ENCODE measurements around the gene MEIOSIN. TPM values are rescaled to one million over a fixed set of nuclear protein-coding genes. Genes with fewer than 3 reads are reported as not detected.

The MEIOSIN gene
- total RNA-seq, 2 donors from 2014 or later, result not detected

DNA sequence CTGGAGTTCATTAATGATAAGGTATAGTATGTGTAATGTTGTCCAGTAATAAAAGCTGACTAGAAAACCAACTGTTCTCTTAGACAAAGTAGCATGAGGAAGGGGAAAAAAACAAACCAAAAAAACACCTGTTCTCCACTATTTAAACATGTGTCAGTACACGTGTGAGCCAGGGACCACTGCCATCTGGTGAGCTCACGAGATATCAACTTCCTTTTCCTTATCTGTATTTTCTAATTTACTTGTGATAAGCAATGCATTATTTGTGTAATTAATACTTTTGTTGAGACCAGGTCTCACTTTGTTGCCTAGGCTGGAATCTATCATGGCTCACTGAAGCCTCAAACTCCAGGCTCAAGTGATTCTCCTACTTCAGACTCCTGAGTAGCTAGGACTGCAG, 40.1 kb downstream of the MEIOSIN start:
- intact Hi-C loops (cut with DNase I), result no loop called here
- no peak for DNase-seq (ENCODE audit: low spot score)

DNA sequence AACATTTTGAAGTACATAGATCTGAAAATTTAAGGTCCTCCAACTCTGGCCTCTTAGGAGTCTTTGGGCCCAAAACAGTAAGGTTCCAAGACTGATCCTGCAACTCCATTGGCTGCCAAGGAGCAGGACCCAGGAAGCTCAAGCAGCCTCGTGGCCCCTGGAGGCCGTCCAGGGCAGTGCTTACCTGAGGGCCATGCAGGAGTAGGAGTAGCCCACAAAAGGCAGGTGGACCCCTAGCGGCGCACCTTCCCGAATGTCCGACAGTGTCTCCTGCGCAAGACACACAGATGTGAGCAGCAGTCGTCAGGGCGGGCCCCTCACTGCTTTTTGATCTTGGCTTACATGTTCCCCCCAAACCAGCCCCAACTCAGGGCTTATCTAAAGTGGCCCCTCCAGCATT, 41.5 kb downstream of the MEIOSIN start:
- intact Hi-C loops (cut with DNase I), result no loop called here

DNA sequence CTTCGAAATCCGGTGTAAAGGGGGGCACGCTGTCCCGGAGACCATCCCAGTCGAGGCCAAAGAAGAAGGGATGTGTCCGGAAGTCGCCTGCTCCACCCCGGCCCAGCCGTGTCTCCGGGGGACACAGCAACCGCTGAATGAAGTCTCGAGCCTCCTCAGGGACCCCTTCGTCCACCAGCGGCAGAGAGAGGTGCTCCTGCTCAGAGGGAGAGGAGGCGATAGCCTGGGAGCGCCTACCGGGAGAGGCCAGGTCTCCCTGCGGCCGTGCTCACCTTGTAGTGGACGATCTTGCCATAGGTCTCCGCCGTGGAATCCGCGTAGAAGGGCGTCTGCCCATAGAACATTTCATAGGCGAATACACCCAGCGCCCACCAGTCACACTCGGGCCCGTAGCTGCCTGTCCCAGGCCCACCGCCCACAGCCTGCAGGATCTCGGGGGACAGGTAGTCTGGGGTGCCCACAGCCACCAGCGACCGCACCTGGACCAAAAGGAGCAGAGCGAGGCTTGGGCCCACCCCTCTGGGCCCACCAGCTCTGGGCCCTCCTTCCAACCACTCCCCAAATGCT, 44.2 kb downstream of the MEIOSIN start:
- no peak for DNase-seq (ENCODE audit: low spot score)

More for the DNA sequence above, 41.5 kb downstream of the MEIOSIN start:
- no peak for DNase-seq (ENCODE audit: low spot score)

DNA sequence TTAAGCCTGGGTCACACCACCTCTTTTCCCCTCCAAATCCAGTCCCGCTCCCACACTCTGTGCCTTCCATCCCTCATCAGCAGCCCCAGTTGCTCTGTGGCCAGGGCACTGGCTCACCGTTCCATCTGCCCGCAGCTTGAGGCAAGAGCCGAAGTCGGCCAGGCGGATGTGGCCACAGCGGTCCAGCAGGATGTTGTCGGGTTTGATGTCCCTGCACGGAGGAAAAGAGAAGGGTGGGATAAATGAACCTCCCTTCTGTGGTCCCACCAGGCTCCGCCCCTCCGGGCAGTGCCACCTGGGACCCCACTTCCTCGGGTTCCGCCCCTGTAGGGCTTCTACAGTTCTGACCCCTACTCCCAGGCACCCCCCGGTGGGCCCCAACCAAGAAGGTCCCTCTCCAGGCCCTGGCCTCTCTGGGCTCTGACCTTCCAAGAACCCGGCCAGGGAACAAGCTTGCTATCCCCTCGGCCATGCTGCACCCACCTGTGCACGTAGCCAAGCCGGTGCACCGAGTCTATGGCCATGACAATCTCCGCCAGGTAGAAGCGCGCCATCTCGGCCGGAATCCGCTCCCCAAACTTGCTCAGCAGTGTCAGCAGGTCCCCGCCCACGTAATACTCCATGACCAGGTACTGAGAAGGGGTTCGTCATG, 44.9 kb downstream of the MEIOSIN start:
- DNase-seq (ENCODE audit: low spot score), result no peak
- intact Hi-C loops (cut with DNase I), result no loop called here

More for the DNA sequence above, 44.2 kb downstream of the MEIOSIN start:
- intact Hi-C loops (cut with DNase I), result no loop called here

DNA sequence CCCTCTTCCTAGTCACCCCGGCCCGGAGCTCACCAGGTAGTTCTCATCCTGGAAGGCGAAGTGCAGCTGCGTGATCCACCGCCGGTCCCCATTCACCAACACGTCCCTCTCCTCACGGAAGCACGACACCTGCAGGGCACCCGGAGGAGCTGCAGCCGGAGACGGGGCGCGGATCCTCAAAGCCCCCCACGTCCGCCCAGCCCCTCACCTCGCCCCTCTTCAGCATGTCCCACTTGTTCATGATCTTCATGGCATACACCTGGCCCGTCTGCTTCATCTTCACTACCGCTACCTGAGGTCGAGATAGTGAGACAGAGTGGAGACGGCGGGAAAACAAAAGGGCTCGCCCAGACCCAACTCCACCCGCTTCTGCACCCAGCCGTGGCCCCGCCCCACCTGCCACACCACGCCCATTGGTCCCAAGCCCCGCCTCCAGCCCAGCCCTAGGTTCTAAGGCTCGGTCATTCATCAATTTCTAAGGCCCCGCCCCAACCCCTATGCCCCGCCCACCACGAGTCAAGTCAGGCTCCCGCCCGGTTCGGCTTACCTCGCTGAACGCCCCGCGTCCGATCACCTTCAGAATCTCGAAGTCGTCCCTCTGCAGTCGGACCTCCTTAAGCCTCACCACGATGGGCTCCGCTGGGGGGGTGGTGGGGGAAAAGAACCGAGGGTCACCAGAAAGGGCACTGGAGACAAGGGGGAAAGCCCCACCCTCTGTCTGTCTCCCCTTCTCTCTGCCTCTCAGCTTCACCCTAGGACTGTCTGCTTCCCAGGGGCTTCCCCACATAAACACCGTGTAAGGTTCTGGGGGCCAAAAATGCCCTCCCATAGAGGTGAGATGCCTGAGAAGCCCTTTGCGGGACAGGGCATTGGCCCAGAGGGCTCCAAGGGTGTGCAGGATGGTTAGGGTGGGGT, 46.2 kb downstream of the MEIOSIN start:
- peak; percentile 96 for DNase-seq (ENCODE audit: low spot score)
- intact Hi-C loops (cut with DNase I), result no loop called here

DNA sequence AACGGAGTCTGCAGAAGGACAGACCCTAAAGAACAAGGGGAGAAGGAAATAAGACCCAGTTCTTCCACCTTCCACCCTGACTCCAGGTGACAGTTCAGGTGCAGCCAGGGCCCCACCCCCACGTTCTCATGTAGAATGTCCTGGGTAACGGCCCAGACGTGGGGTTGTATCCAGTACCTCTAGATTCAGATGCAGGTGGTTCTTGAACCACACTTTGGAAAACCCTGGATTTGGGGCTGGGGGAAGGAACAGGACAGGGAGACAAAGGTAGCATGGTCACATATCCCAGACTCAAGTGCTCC, 46.9 kb downstream of the MEIOSIN start:
- intact Hi-C loops (cut with DNase I), result no loop called here
- DNase-seq (ENCODE audit: low spot score), result no peak

DNA sequence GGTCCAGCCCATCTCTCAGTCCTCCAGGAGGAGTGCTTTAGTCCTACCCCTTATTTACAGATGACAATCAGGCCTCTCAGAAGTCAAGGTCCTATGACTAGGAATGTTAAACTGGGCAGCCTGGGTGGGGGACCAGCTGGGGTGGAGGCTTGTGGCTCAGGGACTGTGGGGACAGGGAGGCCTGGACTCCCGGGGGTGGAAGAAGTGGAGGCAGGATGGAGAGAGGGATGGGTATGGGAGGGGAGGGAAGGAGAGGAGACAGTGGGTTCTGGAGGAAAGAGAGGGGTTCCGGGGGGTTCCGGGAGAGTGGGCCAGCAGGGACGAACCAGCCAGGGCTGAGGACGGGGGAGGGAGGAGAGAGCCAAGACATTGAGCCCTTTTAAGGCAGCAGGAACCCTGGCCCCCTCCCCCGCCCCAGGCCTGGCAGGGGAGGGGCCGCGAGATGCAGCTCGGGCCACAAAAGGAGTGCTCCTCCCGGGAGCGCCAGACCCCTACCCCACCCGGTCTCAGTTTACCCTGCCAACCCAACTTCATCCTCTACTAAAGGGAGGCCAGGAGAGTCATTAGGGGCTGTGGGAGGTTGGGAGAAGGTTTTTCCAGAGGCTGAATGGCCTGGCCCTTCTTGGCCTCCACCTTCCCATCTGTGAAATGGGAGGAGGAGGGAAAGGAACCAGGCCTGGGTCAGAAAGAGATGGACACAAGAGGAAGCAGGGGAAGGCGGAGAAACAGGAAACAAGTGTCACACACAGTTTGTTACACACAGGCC, 47.4 kb downstream of the MEIOSIN start:
- no peak for DNase-seq (ENCODE audit: low spot score)
- intact Hi-C loops (cut with DNase I), result no loop called here

DNA sequence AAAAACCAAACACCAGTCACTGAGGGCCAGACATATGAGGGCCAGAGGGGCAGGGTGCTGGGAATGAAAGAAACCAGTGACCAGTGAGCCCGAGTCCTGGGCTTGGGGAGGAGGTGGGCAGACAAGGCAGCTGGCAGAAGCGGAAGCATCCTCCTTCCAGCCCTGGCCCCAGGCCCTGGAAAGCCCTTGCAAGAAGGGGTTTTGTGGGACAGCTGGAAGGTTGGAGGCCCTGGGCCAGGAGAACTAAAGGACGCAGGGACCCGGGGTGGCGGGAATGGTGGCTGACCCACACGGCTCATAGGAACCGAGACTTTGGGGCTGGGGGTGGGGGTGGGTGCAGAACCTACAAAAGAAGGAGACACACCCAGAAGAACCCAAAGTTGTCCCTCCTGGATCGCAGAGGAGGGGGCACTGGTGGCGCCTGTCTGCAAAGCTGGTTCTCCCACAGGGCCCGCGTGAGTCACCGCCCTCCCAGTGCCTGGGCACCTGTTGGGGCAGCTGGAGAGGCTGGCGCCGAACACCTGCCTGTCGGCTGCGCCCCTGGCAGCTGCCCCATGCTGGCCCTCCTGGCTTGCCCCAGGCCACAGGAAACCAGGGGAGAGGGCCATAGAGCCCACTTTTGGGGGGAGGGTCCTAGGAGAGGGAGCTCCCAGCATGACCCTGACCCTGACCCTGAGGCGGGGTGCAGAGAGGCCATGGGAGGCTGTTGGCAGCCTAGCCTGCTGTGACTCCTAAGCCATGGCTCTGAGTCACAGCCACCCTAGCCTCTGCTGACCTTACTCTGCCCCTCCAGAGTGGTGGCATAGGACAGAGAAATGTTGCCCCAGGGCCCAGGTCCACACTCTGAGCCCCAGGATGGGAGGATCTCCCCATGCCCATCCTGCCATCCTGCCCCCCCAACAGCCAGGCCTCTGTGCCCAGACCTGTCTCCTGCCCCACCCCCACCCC, 48.2 kb downstream of the MEIOSIN start:
- no peak for DNase-seq (ENCODE audit: low spot score)
- intact Hi-C loops (cut with DNase I), result no loop called here

DNA sequence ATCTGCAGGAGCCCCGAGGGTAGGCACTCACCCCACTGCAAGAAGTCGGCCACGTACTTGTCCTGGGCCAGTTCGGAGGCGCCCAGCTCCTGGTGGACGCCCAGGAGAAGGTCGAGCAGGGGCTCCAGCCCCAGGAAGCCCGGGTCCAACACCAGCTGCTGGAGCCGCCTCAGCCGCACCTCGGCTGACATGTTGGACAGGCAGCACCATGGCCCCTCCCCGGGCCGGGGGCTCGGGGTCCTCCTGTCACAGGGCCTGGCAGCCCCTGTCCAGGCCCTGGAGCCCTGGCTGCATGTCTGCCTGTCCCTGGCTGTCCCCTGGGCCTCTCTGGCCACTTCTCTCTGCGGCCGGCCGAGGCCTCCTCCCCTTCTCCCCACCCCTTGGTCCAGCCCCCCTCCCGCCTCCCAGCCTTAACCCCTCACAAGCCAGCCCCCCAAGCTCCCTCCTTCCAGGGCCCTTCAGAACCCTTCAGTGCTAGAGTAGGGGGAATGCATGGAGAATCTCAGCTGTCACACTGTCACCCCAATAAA, 49.0 kb downstream of the MEIOSIN start, which contains the start of gene DMPK:
DMPK (minus strand) TSS at position 329 of the 530 bp plus-strand sequence; CDS start at position 191, 138 bp downstream.
- DNase-seq (ENCODE audit: low spot score), result no peak
- intact Hi-C loops (cut with DNase I), result no loop called here

DNA sequence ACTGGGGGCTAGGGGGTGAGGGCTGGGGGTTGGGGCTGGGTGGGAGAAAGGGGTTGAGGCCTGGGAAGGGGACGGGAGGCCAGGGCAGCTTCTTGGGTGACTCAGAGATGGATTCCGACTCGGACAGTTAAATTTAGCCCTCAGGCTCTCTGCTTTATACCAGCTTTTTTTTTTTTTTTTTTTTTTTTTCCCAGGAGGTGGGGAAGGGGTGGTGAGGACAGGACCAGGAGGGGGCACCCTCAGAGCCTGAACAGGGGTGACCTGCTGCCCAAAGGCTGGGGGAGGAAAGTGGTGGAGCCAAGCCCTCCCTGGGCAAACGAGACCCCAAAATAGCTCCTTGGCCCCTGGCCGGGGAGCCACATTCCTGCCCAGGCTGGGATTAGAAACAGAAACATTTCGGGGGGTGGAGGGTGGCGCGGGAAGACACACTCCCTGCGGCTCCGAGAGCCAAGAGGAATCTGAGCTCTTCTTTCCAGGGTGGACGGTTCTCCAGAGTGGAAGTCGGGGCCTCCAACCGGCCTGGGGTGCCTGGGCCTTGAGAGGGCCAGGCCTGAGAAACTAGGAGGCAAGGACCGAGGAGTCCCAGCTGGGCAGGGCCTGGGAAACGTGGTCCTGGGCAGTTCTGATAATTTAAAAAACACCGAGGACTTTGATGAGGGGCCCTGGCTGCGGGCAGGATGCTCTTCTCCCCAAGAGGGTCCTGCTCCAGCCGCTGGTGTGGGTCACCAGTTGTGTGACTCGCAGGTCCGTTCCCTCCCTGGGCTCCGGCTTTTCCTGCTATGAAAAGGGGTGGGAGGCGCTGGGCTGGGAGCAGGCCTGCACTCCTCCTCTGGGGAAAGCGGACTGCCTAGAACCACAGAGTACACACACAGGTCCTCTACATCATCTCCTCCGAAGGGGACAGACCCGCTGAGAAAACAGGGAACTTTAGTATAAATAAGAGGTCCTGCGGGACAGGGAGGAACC, 49.9 kb downstream of the MEIOSIN start:
- intact Hi-C loops (cut with DNase I), result no loop called here
- DNase-seq (ENCODE audit: low spot score), result peak; percentile 90

DNA sequence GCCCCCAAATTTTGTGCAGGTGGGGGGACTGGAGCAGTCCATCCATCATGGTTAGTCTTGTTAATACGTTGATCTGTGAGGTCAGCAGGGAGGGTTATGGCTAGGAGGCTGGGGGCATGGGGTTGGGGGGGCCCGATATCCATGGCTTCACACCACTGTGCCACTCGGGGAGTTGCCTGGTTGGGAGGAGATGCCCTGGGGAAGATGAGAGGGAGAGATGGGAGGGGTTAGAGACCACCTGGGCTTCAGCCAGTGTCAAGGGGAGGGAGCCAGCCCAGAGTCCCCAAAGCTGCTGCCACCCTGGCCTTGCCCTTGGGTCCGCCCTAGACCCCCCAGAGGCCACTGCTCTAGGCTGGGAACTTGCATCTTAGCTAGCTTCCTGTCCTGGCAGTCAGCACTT, 50.9 kb downstream of the MEIOSIN start:
- intact Hi-C loops (cut with DNase I), result no loop called here
- no peak for DNase-seq (ENCODE audit: low spot score)

DNA sequence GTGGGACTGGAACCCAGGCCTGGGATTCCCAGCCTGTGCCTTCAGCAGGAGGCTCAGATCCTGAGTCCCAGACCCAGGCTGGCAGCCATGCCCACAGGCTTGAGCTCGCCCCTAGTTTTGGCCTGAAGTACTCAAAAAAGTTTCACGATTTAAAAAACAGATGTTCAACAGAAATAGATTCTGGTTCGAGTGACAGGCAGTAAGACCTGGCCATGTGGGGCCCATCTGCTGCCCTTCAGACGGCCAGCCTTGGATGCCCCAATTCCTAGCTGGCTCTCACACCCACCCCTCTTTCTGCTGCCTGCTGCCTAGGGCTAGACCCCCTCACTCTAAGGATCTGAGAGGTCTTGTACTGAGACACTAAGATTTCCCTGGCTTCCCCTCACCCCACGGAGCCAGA, 51.9 kb downstream of the MEIOSIN start:
- DNase-seq (ENCODE audit: low spot score), result no peak
- intact Hi-C loops (cut with DNase I), result no loop called here

DNA sequence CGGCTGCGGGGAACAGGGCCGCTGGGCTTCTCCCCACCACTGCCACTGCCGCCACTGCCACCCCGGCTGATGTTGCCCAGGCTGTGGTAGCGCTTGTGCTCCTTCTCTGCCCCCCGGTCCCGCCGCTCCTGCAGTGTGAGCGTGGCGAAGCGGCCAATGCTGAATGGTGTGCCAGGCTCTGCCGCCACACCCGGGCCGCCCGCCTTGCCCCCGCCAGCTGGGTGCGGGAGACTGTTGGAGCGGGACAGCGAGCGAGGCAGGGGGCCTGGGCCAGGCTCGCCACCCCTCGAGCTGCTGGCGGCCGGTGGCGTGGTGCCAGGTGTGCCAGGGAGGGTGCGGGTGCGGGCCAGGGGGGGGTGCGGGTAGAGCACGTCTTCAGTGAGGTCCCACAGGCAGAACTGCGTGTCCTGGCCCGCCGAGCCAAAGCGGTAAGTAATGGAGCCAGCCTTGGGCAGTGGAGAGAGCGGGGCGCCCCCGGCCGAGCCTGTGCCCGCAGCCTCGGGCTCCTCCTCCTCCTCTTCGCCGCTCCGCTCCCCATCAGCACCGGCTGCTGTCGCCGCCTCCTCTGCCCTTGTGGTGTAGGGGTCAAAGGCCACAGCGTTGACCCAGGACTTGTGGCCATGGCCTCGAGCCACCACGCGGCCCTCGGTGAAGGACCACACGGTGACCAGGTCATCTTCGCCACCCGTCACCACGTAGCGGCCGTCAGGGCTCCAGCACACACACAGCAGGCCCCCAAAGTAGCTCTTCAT, 52.7 kb downstream of the MEIOSIN start:
- intact Hi-C loops (cut with DNase I), result no loop called here
- no peak for DNase-seq (ENCODE audit: low spot score)

DNA sequence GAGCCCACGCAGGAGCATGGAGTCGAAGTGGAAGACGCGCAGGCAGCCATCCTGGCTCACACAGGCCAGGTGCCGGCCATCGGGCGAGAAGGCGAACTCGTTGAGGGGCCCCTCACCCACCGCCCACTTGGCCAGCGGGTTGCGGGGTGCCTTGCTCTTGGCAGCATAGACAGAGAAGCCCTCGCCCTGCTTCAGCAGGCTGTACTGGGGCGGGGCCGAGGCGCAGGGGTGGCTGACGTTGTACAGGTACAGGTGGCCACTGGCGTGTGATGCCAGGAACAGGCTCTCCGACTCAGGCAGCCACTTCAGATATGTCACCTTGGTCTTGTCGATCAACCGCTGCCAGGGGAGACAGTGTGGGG, 53.3 kb downstream of the MEIOSIN start:
- intact Hi-C loops (cut with DNase I), result no loop called here
- DNase-seq (ENCODE audit: low spot score), result no peak

DNA sequence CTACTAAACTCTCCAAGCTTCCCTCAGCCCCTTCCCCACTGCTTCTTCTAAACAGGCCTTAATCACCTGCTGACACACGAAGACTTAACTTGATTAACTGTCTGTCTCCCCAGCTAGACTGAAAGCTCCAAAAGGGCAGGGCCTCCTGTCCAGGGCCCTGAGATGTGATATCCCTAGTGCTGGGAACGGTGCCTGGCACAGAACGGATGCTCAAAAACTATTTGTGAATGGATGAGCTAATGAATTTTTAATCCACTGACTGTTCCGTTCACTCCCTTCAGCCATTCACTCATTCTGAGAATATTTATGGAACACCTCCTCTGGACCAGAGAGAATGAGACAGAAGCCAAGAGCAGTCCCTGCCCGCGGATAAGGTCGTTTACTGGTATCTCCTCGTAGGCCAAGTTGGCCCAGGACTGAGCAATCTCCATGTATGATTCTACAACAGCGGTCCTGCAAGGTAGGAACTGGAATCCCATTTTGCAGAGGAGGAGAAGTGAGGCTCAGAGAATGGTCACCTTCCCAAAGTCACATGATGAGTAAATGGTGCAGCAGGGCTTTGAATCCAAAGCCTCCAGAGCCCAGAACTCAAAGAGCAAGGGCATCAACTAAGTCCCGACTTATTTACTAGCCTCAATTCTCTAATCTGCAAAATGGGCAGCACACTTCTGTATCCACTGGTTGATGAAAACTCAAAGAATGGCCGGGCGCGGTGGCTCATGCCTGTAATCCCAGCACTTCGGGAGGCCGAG, 56.0 kb downstream of the MEIOSIN start:
- no peak for DNase-seq (ENCODE audit: low spot score)
- intact Hi-C loops (cut with DNase I), result no loop called here

DNA sequence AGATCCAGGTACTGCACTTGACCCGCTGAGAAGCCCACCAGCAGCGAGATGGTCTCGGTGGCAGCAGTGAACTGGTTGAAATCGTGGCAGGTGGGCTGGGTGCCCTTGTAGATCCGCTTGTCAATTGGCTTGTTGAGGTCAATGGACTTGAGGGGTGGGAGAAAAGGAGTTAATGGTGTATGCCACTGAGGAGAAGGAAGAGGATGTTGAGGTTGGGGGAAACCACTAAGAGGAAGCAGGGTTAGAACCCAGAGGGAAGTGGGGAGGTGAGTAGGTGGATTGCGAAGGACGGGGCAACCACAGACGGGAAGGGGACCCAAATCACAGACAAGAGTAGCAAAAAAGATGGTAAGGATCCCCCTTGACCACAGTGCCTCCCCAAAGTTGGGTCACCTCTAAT, 57.7 kb downstream of the MEIOSIN start:
- intact Hi-C loops (cut with DNase I), result loop anchor here in 1 of 2 donors (10.0 kb wide), 1 partner anchor 76 kb away; no protein-coding TSS in a partner anchor
- DNase-seq (ENCODE audit: low spot score), result no peak
